Endodermal cell (in vitro differentiated cells): Measurements from ENCODE around the gene ARFIP1. TPM values are rescaled to one million over a fixed set of nuclear protein-coding genes. Genes with fewer than 3 reads are reported as not detected.

Experiments
- DNase-seq: peaks from one replicate; pipeline ENCODE4 v3.0.0-alpha.2; 2017
- H3K27ac ChIP-seq: 2 replicates; pipeline ENCODE4 v1.5.1; 2013; ENCODE audit warnings: mild to moderate bottlenecking, low read depth, low read length, moderate library complexity
- H3K27me3 ChIP-seq: 2 replicates; pipeline ENCODE4 v1.6.1; 2013; ENCODE audit warnings: mild to moderate bottlenecking, low read length, moderate library complexity; ENCODE audit not compliant: insufficient read depth, control insufficient read depth, poor library complexity, severe bottlenecking
- H3K36me3 ChIP-seq: 2 replicates; pipeline ENCODE4 v1.7.0; 2013; ENCODE audit warnings: mild to moderate bottlenecking, low read length, moderate library complexity; ENCODE audit not compliant: control insufficient read depth, insufficient read depth
- H3K4me1 ChIP-seq: one replicate; pipeline ENCODE4 v1.7.0; 2013; ENCODE audit warnings: low read length; ENCODE audit not compliant: control insufficient read depth, insufficient read depth
- H3K4me3 ChIP-seq: 2 replicates; pipeline ENCODE4 v1.5.1; 2013; ENCODE audit warnings: mild to moderate bottlenecking, low read length, moderate library complexity
- H3K9ac ChIP-seq: 2 replicates; pipeline ENCODE4 v1.6.1; 2013; ENCODE audit warnings: mild to moderate bottlenecking, low read length, moderate library complexity; ENCODE audit not compliant: poor library complexity, severe bottlenecking; ENCODE audit errors: extremely low read depth
- H3K9me3 ChIP-seq: 2 replicates; pipeline ENCODE4 v1.6.1; 2013; ENCODE audit warnings: mild to moderate bottlenecking, low read length, moderate library complexity; ENCODE audit not compliant: control insufficient read depth
- H3K27ac Mint-ChIP-seq: 2 replicates; pipeline ENCODE4 v1.8.0; 2020; ENCODE audit warnings: mixed read lengths
- H3K27me3 Mint-ChIP-seq: 2 replicates; pipeline ENCODE4 v1.8.0; 2021; ENCODE audit warnings: mild to moderate bottlenecking, mixed read lengths; ENCODE audit not compliant: insufficient read depth
- H3K36me3 Mint-ChIP-seq: 2 replicates; pipeline ENCODE4 v1.8.0; 2020; ENCODE audit warnings: low read depth, mixed read lengths
- H3K4me1 Mint-ChIP-seq: 2 replicates; pipeline ENCODE4 v1.8.0; 2020; ENCODE audit warnings: mixed read lengths
- H3K4me3 Mint-ChIP-seq: 2 replicates; pipeline ENCODE4 v1.8.0; 2020; ENCODE audit warnings: mild to moderate bottlenecking, moderate library complexity, mixed read lengths
- H3K9me3 Mint-ChIP-seq: 2 replicates; pipeline ENCODE4 v1.8.0; 2020; ENCODE audit warnings: mild to moderate bottlenecking, mixed read lengths
- CTCF ChIP-seq: fragments of 200-600 bp; sonication (generic); conservative IDR thresholded peaks from 2 replicates; pipeline ENCODE4 v1.5.0; 2021; ENCODE audit warnings: antibody characterized with exemption, mild to moderate bottlenecking
- WGBS, 2 experiments: methylation state at CpG; one replicate each; pipeline versions ENCODE4 v1.1.5 to v1.1.7; 2013; ENCODE audit warnings: missing lambda C conversion rate in 2 of 2, mixed read lengths in 1 of 2; ENCODE audit not compliant: insufficient coverage in 1 of 2, insufficient read length in 1 of 2; 5-methylcytosine and 5-hydroxymethylcytosine counted together
- total RNA-seq, 2 donors: library from RNA; stranded (reverse); fragmentation: NEBNext Ultra II Directional in 1 of 2; extraction: Animal tissue kit (Norgen Biotek cat#: 25700) in 1 of 2; gene quantifications; 2 replicates in 1 of 2; 3 replicates in 1 of 2; pipeline ENCODE4 v1.2.1, GENCODE V29; 2021

Gene ARFIP1
- total RNA-seq, 2 donors from 2014 or later: 34.3 to 39.4 TPM

GRCh38 chr4:152735906-152736305, 43.8 kb upstream of the ARFIP1 start:
- no peaks in the 10 kb centered on the region for H3K9me3 ChIP-seq
- peak overlapping the region; percentile 28 for H3K4me3 ChIP-seq
- H3K36me3 Mint-ChIP-seq: no peaks in the 10 kb centered on the region
- H3K9ac ChIP-seq: no peak overlapping the region
- H3K27me3 Mint-ChIP-seq: no peaks in the 10 kb centered on the region
- H3K27me3 ChIP-seq: no peaks in the 10 kb centered on the region
- no peak overlapping the region for H3K27ac ChIP-seq
- H3K4me1 ChIP-seq: peaks cover 9% of the 10 kb centered on the region
- DNase-seq: peak; percentile 76
- H3K9me3 Mint-ChIP-seq: no peaks in the 10 kb centered on the region
- H3K36me3 ChIP-seq: no peaks in the 10 kb centered on the region
- TF ChIP-seq CTCF: no peak
- no peak overlapping the region for H3K4me3 Mint-ChIP-seq
- peaks cover 36% of the 10 kb centered on the region for H3K4me1 Mint-ChIP-seq
- 63 to 77% methylated on average over 3 of the region's 3 CpGs for WGBS, 2 experiments
- H3K27ac Mint-ChIP-seq: peak overlapping the region; percentile 5

- no peaks in the 10 kb centered on the region for H3K27me3 ChIP-seq
- WGBS, 2 experiments: 71 to 83% methylated on average over 2 to 3 of the region's 3 CpGs
- H3K4me3 ChIP-seq: no peak overlapping the region
- H3K36me3 ChIP-seq: no peaks in the 10 kb centered on the region
- Mint-ChIP-seq H3K4me1 (peaks cover 48% of the 10 kb centered on the region), H3K9me3 (no peaks in the 10 kb centered on the region), H3K27me3 (no peaks in the 10 kb centered on the region), H3K27ac (no peak overlapping the region), H3K36me3 (no peaks in the 10 kb centered on the region), H3K4me3 (no peak overlapping the region)
- no peaks in the 10 kb centered on the region for H3K9me3 ChIP-seq
- H3K9ac ChIP-seq: no peak overlapping the region
- no peak overlapping the region for H3K27ac ChIP-seq
- no peak for TF ChIP-seq CTCF
- DNase-seq: no peak
- peaks cover 9% of the 10 kb centered on the region for H3K4me1 ChIP-seq
Observed at GRCh38 chr4:152738827-152739226, 40.9 kb upstream of the ARFIP1 start.

- Histone ChIP-seq H3K36me3 (no peaks in the 10 kb centered on the region), H3K9me3 (peaks cover 11% of the 10 kb centered on the region), H3K4me3 (no peak overlapping the region), H3K4me1 (no peaks in the 10 kb centered on the region), H3K27me3 (no peaks in the 10 kb centered on the region), H3K27ac (no peak overlapping the region), H3K9ac (no peak overlapping the region)
- no peak for DNase-seq
- H3K36me3 Mint-ChIP-seq: no peaks in the 10 kb centered on the region
- peaks cover 27% of the 10 kb centered on the region for H3K9me3 Mint-ChIP-seq
- peaks cover 14% of the 10 kb centered on the region for H3K4me1 Mint-ChIP-seq
- no peak for TF ChIP-seq CTCF
- no peak overlapping the region for H3K4me3 Mint-ChIP-seq
- WGBS, 2 experiments: 88% methylated on average over 2 of the region's 2 CpGs; no CpG with 5 or more reads in 1 of the 2 experiments
- H3K27ac Mint-ChIP-seq: no peak overlapping the region
- H3K27me3 Mint-ChIP-seq: no peaks in the 10 kb centered on the region
Observed at GRCh38 chr4:152747444-152747843, 32.3 kb upstream of the ARFIP1 start.
